GM12865 (cell line): ENCODE results near the gene MCUB.
"Not testable (repeated sequence)": the region's sequence is repeated elsewhere in the genome, so short reads cannot be mapped to it uniquely, and the experiment has no call there.

Source experiments
- DNase-seq: peaks from one replicate; pipeline ENCODE4 v3.0.0; 2010; ENCODE audit warnings: low read depth
- H3K4me3 ChIP-seq: 2 replicates; pipeline ENCODE4 v1.5.1; 2011; ENCODE audit warnings: mild to moderate bottlenecking, low read depth, low read length, control low read depth
- CTCF ChIP-seq: IDR thresholded peaks from 2 replicates; pipeline ENCODE4 v1.5.1; 2011; ENCODE audit warnings: low read length, control low read depth, low read depth, inconsistent platforms; ENCODE audit not compliant: insufficient read depth; ENCODE audit errors: missing control alignments

The MCUB gene

GRCh38 chr4:109675181-109675580 lies 115.1 kb downstream of the MCUB start:
- no peak for TF ChIP-seq CTCF
- no peak overlapping the region for H3K4me3 ChIP-seq
- peak; percentile 33 for DNase-seq

- H3K4me3 ChIP-seq, result no peak overlapping the region
- TF ChIP-seq CTCF, result no peak
- no peak for DNase-seq
These were observed 115.8 kb downstream of the MCUB start for GRCh38 chr4:109675843-109676242.

GRCh38 chr4:109676886-109677285 lies 116.8 kb downstream of the MCUB start:
- TF ChIP-seq CTCF, result no peak
- DNase-seq, result no peak
- H3K4me3 ChIP-seq, result no peak overlapping the region

GRCh38 chr4:109678472-109678871 lies 118.4 kb downstream of the MCUB start:
- not testable (repeated sequence) for DNase-seq, H3K4me3 ChIP-seq

- DNase-seq, H3K4me3 ChIP-seq: not testable (repeated sequence)
These were observed 118.9 kb downstream of the MCUB start for GRCh38 chr4:109678925-109679324.

GRCh38 chr4:109682875-109683274 lies 122.8 kb downstream of the MCUB start:
- no peak for DNase-seq
- TF ChIP-seq CTCF, result no peak
- no peak overlapping the region for H3K4me3 ChIP-seq

- no peak for DNase-seq
- TF ChIP-seq CTCF, result no peak
- H3K4me3 ChIP-seq, result no peak overlapping the region
These were observed 123.7 kb downstream of the MCUB start for GRCh38 chr4:109683621-109684253.

- no peak overlapping the region for H3K4me3 ChIP-seq
- DNase-seq, result no peak
- TF ChIP-seq CTCF, result no peak
These were observed 124.7 kb downstream of the MCUB start for GRCh38 chr4:109684727-109685126.
